Nasal cavity respiratory epithelium epithelial cell of viscerocranial mucosa (primary cell): ENCODE data around the gene RBM44. TPM values are rescaled to one million over a fixed set of nuclear protein-coding genes. Genes with fewer than 3 reads are reported as not detected.

ENCODE experiments used
- total RNA-seq: library from RNA; depleted of rRNA; stranded (reverse); fragments of >200 nt; gene quantifications from 2 replicates; pipeline ENCODE4 v1.2.3, GENCODE V29; 2014

RBM44 gene
- 0.28 and 0.34 TPM in 2 replicates for total RNA-seq

DNA sequence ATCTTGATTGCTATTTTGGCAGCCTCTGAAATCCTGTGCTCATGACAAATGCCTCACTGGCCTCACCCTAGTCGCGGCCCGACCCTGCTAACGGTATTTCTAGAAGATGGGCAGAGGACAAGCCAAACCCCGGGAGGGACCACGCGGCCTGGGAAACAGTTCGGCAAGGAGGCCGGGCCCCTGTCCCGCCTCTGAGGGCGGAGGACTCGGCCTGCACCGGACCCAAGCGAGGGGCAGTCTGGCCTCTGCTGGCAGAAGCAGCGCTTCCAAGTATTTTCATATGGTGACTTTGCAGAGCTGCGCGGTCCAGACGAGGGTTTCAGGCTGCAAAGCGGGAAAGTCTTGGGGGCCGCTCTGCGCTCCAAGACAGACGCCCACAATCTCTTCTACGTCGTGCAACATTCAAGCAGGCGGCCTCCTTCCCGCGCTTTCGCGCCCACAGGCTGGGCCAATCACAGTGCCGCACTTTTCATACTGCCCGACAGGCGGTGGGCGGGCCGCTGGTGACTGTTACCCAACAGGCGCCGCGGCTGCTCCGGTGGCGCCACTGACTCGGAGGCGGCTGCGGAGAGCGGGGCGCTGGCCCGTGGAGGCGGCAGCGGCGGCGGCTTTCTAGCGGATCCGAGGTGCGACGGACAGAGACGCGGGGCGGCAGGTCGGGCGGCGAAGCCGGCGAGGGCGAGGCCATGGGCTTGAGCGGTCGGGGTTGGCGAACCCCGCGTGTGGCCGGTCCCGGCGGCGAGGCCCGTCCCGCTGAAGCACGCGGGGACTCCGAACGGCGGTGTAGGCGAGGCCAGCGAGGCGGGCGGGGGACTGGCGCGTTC lies at the start of gene RBM44:
TSS of gene RBM44 (plus strand) at position 544 of the 824 bp plus-strand sequence. CDS start 14,831 bp downstream, outside the sequence.

GRCh38 chr2:237859533-237860272 lies 61.1 kb downstream of the RBM44 start, which contains the start of gene RAMP1:
Gene RAMP1 (plus strand): TSS chr2:237859623. CDS start chr2:237859676, 53 bp downstream.

Other genes with a start within 250 kb of the RBM44 start
- not detected in 2 replicates for gene PRLH, start 232.2 kb upstream of the RBM44 start, total RNA-seq
- gene RAB17, start 208.0 kb upstream of the RBM44 start, total RNA-seq, result 0.34 and 1.5 TPM in 2 replicates
- gene LRRFIP1, start 171.2 kb upstream of the RBM44 start, total RNA-seq, result 151 and 170 TPM in 2 replicates
- gene RAMP1, start 60.8 kb downstream of the RBM44 start, total RNA-seq, result 0.34 and 3.9 TPM in 2 replicates
- 78.9 and 81.8 TPM in 2 replicates for gene UBE2F, start 168.2 kb downstream of the RBM44 start, total RNA-seq